GM18498 (cell line): ENCODE measurements around the gene TOX2.

Experiments
- ATAC-seq: cut with Tn5 transposase; IDR thresholded peaks from one replicate; pipeline ENCODE4 v1.9.1; 2021; ENCODE audit warnings: mild to moderate bottlenecking, moderate library complexity; ENCODE audit not compliant: unreplicated experiment

The TOX2 gene

DNA sequence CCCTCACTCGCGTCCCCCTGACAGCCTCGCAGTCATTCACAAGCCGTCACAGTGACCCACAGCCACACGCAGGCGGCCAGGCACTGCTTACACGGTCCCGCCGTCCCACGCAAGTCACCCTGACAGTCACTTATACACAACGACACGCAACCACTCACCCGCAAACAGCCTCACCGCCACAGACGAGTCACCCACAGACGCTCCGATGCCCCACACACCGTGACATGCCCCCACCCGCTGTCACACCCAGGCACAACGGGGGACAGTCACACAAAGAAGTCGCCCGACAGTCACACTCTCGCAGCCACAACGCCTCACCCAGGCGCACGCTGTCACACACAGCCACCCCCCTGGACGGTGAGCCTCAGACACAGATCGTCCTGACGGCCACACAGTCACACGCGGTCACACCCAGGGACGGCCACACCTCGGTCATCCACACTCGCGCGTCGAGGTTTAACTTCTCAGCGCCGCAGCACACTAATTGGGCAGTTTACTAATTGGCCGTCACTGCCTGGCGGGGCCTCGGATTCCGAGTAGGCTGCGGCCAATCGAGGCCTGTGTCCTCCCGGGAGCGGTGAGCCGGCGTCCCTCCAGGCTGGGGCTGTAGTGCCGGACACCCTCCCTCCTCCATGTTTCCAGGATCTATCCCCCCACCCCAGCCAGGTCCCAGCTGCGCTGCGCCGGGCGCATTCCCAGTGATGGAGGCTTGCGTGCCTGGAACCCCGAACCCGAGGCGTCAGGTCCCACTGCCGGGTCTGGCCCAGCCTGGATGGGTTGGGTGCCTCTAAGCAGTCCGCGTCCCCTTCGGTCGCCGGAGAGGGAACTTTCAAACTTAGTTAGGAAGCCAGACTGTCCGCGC, 790 bp downstream of the TOX2 start:
- peak; percentile 2 for ATAC-seq

DNA sequence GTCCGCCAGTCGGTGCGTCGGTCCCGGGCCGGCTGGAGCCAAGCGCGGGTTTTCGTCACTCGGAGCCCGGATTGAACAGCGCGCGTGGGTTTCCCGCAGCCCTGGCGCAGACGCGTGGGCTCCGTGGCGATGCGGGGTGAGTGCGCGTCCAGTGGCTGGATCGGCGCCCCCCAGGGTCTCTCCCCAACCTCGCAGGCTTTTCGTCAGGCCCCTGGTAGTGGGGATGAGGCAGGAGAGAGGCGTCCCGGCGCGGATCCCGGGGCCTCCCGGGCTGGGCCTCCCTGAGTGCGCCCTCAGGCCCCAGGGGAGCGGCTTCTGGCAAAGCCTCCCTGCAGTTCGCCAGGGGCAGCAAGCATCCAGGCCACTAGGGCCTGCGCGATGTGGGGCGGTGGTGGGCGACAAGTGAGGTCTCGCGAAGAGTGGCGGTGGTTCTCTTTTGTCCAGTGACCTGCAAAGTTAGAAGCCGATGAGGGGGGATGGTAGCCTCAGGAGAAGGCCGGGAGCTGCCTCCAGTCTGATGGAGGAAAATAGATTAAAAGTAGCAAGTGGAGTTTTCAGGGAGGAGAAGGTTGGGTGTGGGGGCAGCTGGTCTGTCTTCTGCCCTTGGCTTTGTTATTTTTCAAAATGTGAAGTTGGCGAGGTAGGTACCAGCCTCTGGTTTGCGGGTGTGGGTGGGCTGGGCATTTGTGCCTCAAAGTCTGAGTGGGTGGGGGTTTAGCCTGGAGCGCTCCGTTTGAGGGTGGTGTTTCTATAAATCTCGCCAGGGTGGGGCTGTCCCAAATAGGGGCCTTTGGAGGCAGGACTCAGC, 1.6 kb downstream of the TOX2 start:
- no peak for ATAC-seq

DNA sequence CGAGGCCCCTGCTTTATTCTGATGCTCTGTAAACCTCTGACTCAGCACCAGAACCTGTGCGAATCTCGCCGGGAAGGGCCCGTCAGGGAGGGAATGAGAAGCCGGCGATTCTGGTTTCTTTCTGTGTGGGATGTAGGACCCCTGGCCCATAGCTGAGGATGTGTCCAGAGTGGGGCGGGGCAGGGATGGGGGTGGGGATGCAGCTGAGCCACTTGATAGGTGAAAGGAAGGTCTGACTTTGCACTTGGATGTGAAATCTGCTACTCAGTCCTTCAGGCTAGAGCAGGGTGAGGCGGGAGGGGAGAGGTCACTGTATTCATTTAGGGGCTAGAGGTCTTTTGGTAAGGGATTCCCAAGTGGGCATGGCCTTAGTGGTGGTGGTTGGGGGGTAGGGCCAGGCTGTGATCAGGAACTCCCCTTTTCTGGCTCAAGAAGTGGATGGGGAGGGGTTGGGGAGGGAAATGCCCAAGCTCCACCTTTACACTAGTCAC, 2.3 kb downstream of the TOX2 start:
- ATAC-seq, result no peak

DNA sequence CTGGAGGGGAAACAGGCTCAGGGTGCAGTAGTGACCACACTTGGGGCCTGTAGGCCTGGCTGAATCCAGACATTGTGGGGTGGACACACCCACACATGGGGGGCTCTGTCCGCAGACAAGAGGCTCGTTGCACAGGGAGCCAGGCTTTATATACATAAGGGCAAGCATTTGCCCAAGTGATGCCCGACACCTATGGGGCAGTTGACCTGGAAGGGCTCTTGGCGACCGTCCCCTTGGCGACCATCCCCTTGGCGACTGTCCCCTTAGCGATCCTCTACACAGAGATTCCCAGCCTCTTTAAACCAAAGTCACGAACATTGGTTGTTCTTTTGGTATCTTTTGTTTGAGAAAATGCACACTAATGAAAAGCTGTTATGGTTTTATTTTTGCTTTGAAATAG, 2.7 kb downstream of the TOX2 start:
- ATAC-seq, result no peak

DNA sequence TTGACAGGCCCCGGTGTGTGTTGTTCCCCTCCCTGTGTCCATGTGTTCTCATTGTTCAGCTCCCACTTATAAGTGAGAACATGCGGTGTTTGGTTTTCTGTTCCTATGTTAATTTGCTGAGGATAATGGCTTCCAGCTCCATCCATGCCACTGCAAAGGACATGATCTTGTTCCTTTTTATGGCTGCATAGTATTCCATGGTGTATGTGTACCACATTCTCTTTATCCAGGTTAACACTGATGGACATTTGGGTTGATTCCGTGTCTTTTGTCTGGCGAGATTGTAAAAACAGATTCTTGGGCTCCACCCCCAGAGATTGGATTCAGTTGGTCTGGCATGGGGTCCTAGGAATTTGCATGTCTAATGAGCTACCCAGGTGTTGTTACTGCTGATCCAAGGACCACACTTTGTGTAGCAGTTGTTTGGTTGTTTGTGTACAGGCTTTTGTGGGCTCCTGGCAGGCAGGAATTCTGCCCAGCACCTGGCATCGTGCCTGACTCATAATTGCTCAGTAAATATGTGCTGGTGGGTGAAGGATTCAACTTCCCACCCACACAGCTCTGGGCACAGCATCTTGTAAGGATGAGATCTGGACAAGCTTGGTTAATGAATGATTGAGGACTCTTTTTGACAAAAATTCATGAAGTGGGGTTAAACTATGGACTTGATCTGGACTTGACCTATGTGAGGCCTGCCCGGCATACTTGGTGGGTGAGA, 5.2 kb downstream of the TOX2 start:
- no peak for ATAC-seq

DNA sequence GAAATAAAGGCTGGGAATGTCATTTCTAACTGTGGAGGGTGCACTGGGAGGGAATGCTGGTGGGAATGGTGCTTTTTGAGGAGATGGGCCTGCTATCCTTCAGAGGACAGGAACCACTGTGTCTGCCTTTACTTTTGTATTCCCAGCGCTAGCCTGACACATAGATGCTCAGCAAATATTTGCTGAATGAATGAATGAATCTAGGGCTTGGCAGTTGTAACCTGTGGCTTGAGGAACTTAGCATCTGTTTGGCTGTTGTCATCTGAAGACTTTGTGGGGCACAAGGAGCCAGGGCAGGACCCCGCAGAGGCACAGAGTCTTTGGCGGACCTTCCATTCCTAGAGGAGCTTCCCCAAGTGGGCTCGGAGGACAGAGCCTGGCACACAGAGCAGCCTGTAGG, 6.1 kb downstream of the TOX2 start:
- no peak for ATAC-seq

DNA sequence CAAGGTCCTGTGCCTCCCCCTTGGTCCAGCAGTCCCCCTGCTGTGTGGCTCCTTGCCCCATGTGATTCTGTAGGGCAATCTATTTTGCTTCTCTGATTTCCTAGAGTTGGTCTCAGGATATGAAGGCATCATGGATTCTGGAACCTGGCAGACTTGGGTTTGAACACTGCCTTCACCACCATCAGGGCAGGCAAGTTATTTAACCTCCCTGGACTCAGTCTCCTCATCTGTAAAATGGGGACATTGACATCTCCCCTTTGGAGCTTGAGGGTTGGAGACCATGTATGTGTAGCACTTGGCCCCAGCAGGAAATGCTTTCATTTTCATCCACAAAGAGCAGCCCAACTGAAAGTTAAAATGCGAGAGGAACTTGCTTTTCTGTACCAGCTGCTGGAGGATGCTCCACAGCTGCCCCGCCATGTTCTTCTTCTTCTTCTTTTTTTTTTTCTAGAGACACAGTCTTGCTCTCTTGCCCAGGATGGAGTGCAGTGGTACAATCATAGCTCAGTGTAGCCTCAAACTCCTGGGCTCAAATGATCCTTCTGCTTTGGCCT, 6.7 kb downstream of the TOX2 start:
- ATAC-seq, result no peak

DNA sequence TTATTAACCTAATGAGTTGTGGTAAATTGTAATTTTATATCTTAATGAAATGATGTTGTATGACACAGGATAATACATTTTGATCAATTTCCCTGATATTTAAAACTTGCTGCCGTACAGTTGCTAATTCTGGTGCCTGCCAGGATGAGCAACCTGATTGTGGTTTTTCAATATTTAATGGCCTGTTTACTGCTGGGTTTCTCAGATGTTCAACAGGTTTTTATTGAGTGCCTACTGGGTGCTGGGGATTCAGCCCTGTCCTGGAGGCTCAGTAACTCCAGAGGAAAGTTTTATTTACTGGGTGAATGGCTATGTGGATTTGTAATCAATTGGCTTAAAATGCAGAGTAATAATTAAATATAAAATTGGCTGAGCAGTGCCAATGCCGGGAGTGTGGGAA, 8.0 kb downstream of the TOX2 start:
- ATAC-seq, result no peak

DNA sequence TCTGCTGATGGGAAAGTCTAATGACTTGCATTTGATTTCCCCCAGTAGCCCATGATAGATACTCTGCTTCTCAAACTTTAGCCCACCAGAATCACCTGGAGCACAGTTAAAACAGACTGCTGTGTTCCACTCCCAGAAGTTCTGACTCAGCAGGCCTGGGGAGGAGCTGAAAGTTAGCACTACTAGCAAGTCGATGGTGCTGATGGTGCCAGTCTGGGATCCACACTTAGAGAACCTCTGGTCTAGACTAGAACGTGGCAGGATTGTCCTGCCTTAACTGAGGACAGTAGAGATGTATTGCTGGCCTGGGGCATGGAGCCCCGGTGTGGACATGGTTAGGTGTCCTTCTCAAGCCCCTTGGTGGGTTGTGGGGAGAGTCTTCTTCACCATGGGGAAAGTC, 8.7 kb downstream of the TOX2 start:
- no peak for ATAC-seq

DNA sequence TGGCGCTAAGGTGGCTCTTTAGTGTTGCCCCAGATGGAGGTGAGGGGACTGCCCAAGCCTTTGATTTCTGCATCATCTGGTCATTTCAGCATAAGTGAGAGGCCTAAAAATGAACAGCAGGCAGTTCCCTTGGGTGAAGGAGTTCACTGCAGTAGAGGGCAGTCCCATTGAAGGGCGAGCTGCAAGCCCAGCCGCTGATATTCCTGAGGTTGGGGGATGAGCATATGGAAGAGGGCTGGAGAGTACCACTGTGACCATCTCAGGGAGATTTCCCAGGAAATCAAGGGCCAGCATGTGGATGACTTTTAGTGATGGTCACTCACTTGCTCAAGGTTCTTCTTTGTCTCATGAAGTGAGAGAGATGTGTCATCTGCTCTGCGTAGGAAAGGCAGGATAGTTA, 9.3 kb downstream of the TOX2 start:
- no peak for ATAC-seq

DNA sequence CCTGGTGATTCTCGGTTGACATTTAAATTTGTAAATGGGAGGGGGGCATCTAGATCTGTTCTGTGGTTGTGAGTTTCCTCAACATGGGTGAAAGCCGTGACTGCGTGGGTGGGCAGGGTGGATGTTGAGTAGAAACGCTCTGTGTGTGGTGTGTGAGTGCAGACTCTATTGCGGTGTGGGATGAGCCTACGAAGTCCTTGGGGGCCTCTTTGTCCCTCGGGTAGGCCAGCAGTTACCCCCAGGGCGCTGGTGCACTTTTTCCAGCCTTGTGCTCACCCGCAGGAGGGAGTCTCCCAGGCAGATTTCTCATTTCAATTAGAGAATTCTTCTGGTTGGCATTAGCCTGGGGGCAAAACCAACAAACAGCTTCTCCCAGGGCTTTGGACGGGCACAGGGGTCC, 10.6 kb downstream of the TOX2 start:
- ATAC-seq, result no peak

DNA sequence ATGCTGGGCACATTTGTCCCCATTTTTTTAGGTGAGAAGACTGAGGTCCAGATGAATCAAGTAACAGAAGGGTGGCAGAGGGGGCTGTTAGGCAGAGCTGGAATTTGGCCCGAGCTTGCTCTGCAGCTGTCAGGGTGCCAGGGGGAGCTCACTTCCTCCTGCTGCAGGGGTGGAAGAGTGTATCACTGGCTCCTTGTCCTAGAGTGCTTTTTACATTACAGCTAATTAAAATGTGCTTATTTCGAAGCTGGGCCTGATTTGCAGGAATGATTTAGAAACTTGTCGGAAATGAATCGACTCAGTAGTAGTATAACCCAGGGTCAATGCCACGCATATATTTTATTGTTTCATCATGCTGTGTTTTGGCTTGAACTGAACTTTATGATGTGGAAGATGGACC, 11.1 kb downstream of the TOX2 start:
- no peak for ATAC-seq

DNA sequence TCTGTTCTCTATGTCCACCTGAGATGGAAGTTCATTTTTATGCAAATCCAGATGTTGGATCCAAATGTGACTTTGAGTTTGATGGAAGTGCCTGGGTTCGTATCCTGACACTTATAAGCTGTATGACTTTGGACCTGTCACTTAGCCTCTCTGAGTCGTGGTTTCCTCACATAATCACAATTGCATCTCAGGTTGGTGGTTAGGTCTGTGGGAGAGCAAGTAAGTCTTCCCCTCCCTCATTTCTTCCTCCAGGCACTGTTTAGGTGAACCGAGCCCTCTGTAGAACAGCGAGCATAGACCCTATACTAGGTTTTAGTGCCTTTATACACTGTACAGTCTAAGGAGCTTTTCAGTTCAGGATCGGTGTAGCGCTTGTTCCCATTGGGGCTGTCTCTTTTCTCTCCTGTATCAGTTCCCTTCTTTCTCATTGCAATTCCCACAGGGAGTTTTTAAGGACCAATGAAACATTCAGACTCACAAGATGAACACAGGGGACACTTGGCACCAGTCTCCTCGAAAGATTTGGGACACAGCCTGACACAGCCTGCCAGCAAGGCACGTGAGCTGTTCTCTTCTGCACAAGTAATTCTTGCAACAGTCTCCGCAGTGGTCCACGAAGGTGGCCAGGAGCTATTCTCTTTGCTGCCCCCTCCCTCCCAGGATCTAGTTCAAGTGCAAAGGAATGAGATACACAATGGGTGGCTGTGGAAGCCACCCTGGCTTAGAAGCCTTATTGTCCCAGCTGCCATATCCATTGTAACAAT, 11.8 kb downstream of the TOX2 start:
- ATAC-seq, result no peak

DNA sequence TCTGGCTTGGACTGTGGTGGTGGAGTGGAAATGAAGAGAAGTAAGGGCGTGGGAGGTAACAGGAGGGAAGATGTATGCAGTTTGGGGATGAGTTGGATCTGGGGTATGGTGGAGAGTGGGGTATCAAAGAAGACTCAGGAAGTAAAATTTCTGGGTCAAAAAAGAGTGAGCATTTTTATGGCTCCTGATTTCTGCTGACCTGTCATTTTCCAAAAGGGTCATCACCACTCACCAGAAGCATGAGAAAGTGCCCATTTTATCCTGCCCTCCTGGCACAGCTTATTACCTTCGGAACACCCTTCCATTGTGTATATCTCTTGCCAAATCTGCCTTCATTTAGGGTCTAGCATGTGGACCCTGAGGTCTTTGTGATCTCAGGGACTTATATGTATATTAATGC, 17.3 kb downstream of the TOX2 start:
- no peak for ATAC-seq

DNA sequence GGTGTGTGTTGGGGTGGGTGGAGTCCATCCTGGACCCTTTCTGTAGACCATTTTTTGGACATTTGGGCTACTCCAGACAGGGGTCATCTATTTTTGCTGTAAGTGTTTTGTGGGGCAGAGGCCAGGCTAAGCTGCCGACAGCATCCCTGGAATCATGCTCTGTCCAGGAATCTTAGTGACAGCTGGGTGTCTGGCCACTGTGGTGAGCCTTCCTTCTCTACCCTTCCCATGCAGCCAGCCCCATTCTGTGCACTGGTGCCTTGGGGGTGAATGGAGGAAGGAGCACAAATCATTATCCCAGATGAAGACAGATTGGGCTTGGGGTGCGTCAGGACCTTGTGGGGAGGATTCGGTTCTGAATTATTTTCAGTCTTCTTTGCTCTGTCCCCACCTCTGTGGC, 20.2 kb downstream of the TOX2 start:
- no peak for ATAC-seq

DNA sequence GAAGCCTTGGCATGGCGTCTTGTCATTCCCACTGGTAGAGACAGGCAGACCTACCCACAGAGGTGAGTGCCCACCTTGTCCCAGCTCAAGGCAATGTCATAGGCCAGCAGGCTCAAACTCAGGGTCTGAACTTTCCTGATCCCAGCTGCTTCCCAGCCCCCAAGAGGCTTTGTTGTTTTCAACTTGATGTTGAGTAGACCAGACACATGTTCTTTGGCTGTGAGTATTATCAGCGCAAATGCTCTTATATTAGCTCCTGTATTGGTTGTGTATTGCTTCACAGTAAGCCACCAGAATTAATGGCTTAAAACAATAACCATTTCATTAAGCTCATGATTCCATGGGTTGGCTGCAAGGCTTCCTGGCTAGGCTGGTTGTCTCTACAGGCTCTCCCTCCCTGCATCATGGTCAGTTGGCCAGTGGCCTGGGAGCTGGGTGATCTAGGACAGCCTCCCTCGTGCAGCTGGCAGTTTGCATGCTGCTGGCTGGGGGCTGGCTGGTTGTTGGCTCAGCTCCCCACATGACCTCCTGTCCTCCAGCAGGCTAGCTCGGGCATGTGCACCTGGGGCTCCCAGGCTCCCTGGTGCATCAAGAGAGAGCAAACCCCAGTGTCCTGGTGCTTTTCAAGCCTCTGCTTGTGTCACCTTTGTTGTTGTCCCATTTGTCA, 21.6 kb downstream of the TOX2 start:
- no peak for ATAC-seq

DNA sequence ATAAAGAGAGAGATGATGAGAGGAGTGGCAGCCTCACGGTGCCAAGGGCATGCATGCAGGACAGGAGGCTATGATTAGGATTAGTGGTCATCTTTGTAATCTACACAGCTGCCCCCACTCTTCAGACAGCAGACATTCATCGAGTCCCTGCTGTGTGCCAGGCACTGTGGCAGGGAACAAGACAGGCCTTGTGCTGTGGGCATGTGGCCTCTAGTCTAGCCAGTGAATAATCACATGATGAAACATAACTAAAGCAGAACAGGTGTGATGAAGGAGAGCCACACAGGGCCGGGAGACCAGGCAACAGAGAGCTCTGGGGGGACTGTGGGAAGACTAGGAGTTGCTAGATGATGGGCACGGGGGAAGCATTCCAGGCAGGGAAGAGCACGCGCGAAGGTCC, 22.2 kb downstream of the TOX2 start:
- ATAC-seq, result no peak

DNA sequence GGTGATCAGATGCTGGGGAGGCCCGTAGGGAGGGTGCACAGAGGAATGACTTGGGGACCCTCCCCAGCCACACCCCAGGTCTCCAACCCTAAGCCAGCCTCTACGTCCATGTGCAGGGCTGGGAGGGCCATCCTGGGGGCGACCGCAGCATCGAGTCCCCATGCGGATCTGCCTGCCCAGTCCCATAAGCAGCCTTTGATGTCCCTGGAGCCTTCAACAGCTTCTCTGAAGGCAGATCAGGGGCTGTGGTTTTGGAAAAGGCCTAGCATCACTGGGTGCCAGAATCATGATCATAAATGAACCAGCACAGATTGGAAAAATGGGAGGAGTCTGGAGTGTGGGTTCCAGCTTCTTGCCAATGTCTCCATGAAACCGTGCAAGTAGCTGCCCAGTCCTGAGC, 22.9 kb downstream of the TOX2 start:
- no peak for ATAC-seq

DNA sequence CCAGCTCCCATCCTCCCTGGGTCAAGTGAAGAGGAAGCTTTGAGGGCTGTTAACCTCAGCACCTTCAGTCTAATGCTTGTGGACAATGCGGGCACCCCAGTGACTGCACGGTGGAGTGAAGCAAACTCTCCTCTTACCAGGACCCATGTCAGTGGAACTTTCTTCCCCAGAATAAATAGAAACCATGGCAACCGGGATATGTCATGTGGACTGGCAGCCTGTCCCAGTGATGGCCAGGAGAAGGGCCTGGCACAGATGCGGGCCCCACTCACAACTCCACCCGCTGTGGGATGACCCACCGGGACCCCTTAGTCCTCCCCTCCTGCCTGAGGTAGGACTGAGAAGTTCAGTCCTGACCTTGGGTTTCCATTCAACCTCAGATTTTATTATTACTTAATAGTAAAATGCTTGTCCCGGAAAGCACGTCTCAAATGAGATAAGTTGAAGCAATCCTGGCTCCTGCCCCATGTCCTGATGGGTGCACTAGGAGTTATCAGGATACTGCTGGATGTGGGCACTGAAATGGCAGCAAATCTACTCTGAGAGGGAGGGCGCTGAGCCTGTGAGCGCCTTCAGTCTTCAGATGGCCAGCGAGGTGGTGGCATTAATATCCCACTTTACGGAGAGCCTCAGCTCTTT, 23.5 kb downstream of the TOX2 start:
- ATAC-seq, result no peak
